PC-3 (cell line): Measurements from ENCODE around the gene PLXNB2. TPM values are rescaled to one million over a fixed set of nuclear protein-coding genes. Genes with fewer than 3 reads are reported as not detected.

ENCODE experiments used
- ATAC-seq: fragments of 200-7000 bp; cut with Tn5 transposase; 2 replicates; pipeline ENCODE4 v1.9.1; 2020; ENCODE audit warnings: mild to moderate bottlenecking, moderate library complexity
- BruUV-seq: library from RNA; stranded (reverse); fragments of 400-500 nt; replicated peaks from 2 replicates; lab custom pipeline; 2021; lab: Mats Ljungman, UMichigan
- CTCF ChIA-PET: fragments of 300-600 bp; sonication (Branson Sonifier 250); formaldehyde crosslinking; loops from one replicate; lab custom pipeline; 2022; ENCODE audit warnings: antibody characterized with exemption; lab: Charles Lee
- POLR2A ChIA-PET: fragments of 300-600 bp; sonication (Branson Sonifier 250); formaldehyde crosslinking; loops from one replicate; lab custom pipeline; 2022; ENCODE audit warnings: antibody characterized with exemption; ENCODE audit not compliant: unreplicated experiment; lab: Charles Lee
- DNase-seq: peaks from one replicate; pipeline ENCODE4 v3.0.0-alpha.2; 2015
- H2AFZ ChIP-seq: fragments of 300-600 bp; sonication (generic); 2 replicates; pipeline ENCODE4 v1.6.0; 2016; ENCODE audit warnings: antibody characterized with exemption, low read length
- H3F3A ChIP-seq: fragments of 300-600 bp; sonication (generic); one replicate; pipeline ENCODE4 v1.6.0; 2017; ENCODE audit warnings: antibody characterized with exemption, low read length, control low read depth, mild to moderate bottlenecking; ENCODE audit not compliant: unreplicated experiment
- H3K27ac ChIP-seq: fragments of 300-600 bp; sonication (generic); 2 replicates; pipeline ENCODE4 v1.5.1; 2016; ENCODE audit warnings: mild to moderate bottlenecking, low read length
- H3K27me3 ChIP-seq: fragments of 300-600 bp; sonication (generic); 2 replicates; pipeline ENCODE4 v1.6.1; 2016; ENCODE audit warnings: low read length, mixed read lengths
- H3K36me3 ChIP-seq: fragments of 300-600 bp; sonication (generic); 2 replicates; pipeline ENCODE4 v1.6.1; 2016; ENCODE audit warnings: low read depth, mixed run types, low read length, mixed read lengths
- H3K4me1 ChIP-seq: fragments of 300-600 bp; sonication (generic); 2 replicates; pipeline ENCODE4 v1.5.1; 2016; ENCODE audit warnings: low read length; ENCODE audit not compliant: insufficient read depth
- H3K4me2 ChIP-seq: fragments of 300-600 bp; sonication (generic); 2 replicates; pipeline ENCODE4 v1.6.0; 2016; ENCODE audit warnings: low read length
- H3K4me3 ChIP-seq: fragments of 300-600 bp; sonication (generic); 2 replicates; pipeline ENCODE4 v1.5.1; 2016; ENCODE audit warnings: mild to moderate bottlenecking, low read length, mixed read lengths
- H3K79me2 ChIP-seq: fragments of 300-600 bp; sonication (generic); 2 replicates; pipeline ENCODE4 v1.6.1; 2017; ENCODE audit warnings: low read length, mixed read lengths
- H3K9ac ChIP-seq: fragments of 300-600 bp; sonication (generic); 2 replicates; pipeline ENCODE4 v1.6.0; 2016; ENCODE audit warnings: mild to moderate bottlenecking, low read length
- H3K9me2 ChIP-seq: fragments of 300-600 bp; sonication (generic); replicated peaks from 2 replicates; pipeline ENCODE4 v1.6.1; 2016; ENCODE audit warnings: mixed run types, low read length, mixed read lengths
- H3K9me3 ChIP-seq: fragments of 300-600 bp; sonication (generic); 2 replicates; pipeline ENCODE4 v1.6.1; 2016; ENCODE audit warnings: low read length, mixed read lengths
- H4K20me1 ChIP-seq: fragments of 300-600 bp; sonication (generic); 2 replicates; pipeline ENCODE4 v1.6.1; 2016; ENCODE audit warnings: low read length, mixed read lengths
- CTCF ChIP-seq: fragments of 300-600 bp; sonication (generic); conservative IDR thresholded peaks from 2 replicates; pipeline ENCODE4 v1.5.1; 2017; ENCODE audit warnings: antibody characterized with exemption, low read depth, mild to moderate bottlenecking, low read length
- EZH2 ChIP-seq: fragments of 300-600 bp; sonication (generic); IDR thresholded peaks from one replicate; pipeline ENCODE4 v1.6.1; 2017; ENCODE audit warnings: antibody characterized with exemption, mild to moderate bottlenecking, low read length; ENCODE audit not compliant: unreplicated experiment
- EZH2phosphoT487 ChIP-seq: fragments of 300-600 bp; sonication (generic); IDR thresholded peaks from 2 replicates; pipeline ENCODE4 v1.6.1; 2018; ENCODE audit warnings: mild to moderate bottlenecking, antibody characterized with exemption, low read length, borderline replicate concordance
- intact Hi-C: fragments of 100-400 bp; cut with micrococcal nuclease; formaldehyde crosslinking; loops from 2 replicates; pipeline ENCODE4 v1.9.0; 2023
- total RNA-seq: library from RNA; depleted of rRNA; stranded (reverse); fragments of >200 nt; gene quantifications from 2 replicates; pipeline ENCODE4 v1.2.3, GENCODE V29; 2014

PLXNB2 gene
- total RNA-seq, 1 experiment from 2014 or later = 68.2 TPM

GRCh38 chr22:50315289-50316113 is 8.1 kb upstream of the PLXNB2 start:
- DNase-seq (no peak), ATAC-seq (no peak)
- BruUV-seq = no TSS peak
- TF ChIP-seq CTCF (no peak), EZH2 (no peak), EZH2phosphoT487 (no peak)
- H3K9me2 ChIP-seq = no peaks in the 10 kb centered on the region
- no peak overlapping the region for H3K27ac ChIP-seq
- H3K9me3 ChIP-seq = no peaks in the 10 kb centered on the region
- ChIA-PET CTCF (no interaction called here), POLR2A (no interaction called here)
- no peak overlapping the region for H3K9ac ChIP-seq
- H3K36me3 ChIP-seq = no peaks in the 10 kb centered on the region
- H3K4me3 ChIP-seq = no peak overlapping the region
- H3K79me2 ChIP-seq = no peaks in the 10 kb centered on the region
- intact Hi-C loops = no loop called here
- no peaks in the 10 kb centered on the region for H3K27me3 ChIP-seq
- no peaks in the 10 kb centered on the region for H4K20me1 ChIP-seq
- H2AFZ ChIP-seq = no peak overlapping the region
- H3F3A ChIP-seq = no peaks in the 10 kb centered on the region
- no peaks in the 10 kb centered on the region for H3K4me1 ChIP-seq
- H3K4me2 ChIP-seq = no peak overlapping the region

GRCh38 chr22:50314455-50315288 is 7.2 kb upstream of the PLXNB2 start:
- no TSS peak for BruUV-seq
- Histone ChIP-seq H3K9ac (no peak overlapping the region), H4K20me1 (no peaks in the 10 kb centered on the region), H3K36me3 (no peaks in the 10 kb centered on the region), H3K4me1 (no peaks in the 10 kb centered on the region), H3F3A (no peaks in the 10 kb centered on the region), H3K79me2 (no peaks in the 10 kb centered on the region), H3K9me3 (no peaks in the 10 kb centered on the region), H3K27ac (no peak overlapping the region), H2AFZ (no peak overlapping the region), H3K27me3 (no peaks in the 10 kb centered on the region), H3K4me3 (no peak overlapping the region), H3K4me2 (no peak overlapping the region), H3K9me2 (no peaks in the 10 kb centered on the region)
- DNase-seq = no peak
- ChIA-PET POLR2A (no interaction called here), CTCF (no interaction called here)
- intact Hi-C loops = no loop called here
- no peak for ATAC-seq
- TF ChIP-seq CTCF (no peak), EZH2phosphoT487 (no peak), EZH2 (no peak)
